Neural crest cell (in vitro differentiated cells): ENCODE measurements around the gene BOLA2B. TPM values are rescaled to one million over a fixed set of nuclear protein-coding genes. Genes with fewer than 3 reads are reported as not detected.
A peak's percentile ranks its signal among the peaks of the same experiment; 100 is the strongest.

Source experiments
- DNase-seq: peaks from one replicate; pipeline ENCODE4 v3.0.0; 2021; ENCODE audit warnings: low read depth, mixed read lengths, low spot score
- H3K27ac Mint-ChIP-seq: one replicate; pipeline ENCODE4 v1.8.0; 2021; ENCODE audit warnings: mild to moderate bottlenecking, mixed read lengths; ENCODE audit not compliant: unreplicated experiment
- H3K27me3 Mint-ChIP-seq: 2 replicates; pipeline ENCODE4 v1.8.0; 2021; ENCODE audit warnings: low read depth, mild to moderate bottlenecking, mixed read lengths
- H3K36me3 Mint-ChIP-seq: 2 replicates; pipeline ENCODE4 v1.8.0; 2021; ENCODE audit warnings: low read depth, mild to moderate bottlenecking, mixed read lengths
- H3K4me1 Mint-ChIP-seq: 2 replicates; pipeline ENCODE4 v1.8.0; 2021; ENCODE audit warnings: mixed read lengths
- H3K4me3 Mint-ChIP-seq: one replicate; pipeline ENCODE4 v1.8.0; 2021; ENCODE audit warnings: mild to moderate bottlenecking, mixed read lengths
- H3K9me3 Mint-ChIP-seq: 2 replicates; pipeline ENCODE4 v1.8.0; 2021; ENCODE audit warnings: mixed read lengths
- CTCF ChIP-seq: fragments of 200-600 bp; sonication (generic); conservative IDR thresholded peaks from 2 replicates; pipeline ENCODE4 v1.5.0; 2021; ENCODE audit warnings: antibody characterized with exemption, mild to moderate bottlenecking
- total RNA-seq: library from RNA; stranded (reverse); gene quantifications from 2 replicates; pipeline ENCODE4 v1.2.1, GENCODE V29; 2021

BOLA2B gene
- total RNA-seq, 1 donor from 2014 or later: 118 TPM

DNA sequence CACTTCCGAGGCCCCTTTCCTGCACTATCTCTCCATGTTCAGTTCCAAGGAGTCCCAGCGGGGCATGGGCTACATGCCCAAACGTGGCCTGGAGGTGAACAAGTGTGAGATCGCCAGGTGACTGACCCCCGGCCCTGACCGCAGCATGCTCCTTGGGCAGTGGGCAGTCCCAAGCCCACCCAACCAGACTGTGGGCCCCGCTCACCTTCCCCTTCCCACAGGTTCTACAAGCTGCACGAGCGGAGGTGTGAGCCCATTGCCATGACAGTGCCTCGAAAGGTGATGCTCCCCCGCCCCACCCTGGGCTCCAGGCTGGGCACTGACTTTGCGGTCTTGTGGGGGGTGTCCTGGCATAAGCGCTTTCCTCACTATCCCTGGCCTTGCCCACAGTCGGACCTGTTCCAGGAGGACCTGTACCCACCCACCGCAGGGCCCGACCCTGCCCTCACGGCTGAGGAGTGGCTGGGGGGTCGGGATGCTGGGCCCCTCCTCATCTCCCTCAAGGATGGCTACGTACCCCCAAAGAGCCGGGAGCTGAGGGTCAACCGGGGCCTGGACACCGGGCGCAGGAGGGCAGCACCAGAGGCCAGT, 5.4 kb downstream of the BOLA2B start:
- DNase-seq: no peak

DNA sequence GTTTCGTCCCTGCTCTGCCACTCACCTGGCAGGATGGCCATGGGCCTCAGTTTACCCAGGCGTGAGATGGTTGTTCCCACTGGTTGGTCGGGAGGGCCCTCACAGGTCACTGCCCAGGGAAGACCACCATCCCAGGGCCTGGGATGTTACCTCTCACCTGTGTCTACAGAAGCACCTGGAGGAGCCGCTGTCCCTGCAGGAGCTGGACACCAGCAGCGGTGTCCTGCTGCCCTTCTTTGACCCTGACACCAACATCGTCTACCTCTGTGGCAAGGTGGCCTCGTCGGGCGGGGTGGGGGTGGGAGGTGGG, 6.0 kb downstream of the BOLA2B start:
- DNase-seq: no peak
- H3K4me3 Mint-ChIP-seq: no peak overlapping the region
- no peaks in the 10 kb centered on the region for H3K27me3 Mint-ChIP-seq
- peak; percentile 7 for TF ChIP-seq CTCF
- peaks cover 5% of the 10 kb centered on the region for H3K4me1 Mint-ChIP-seq
- no peaks in the 10 kb centered on the region for H3K36me3 Mint-ChIP-seq
- no peaks in the 10 kb centered on the region for H3K9me3 Mint-ChIP-seq
- H3K27ac Mint-ChIP-seq: no peak overlapping the region

More for the DNA sequence above, 5.4 kb downstream of the BOLA2B start:
- Mint-ChIP-seq H3K9me3 (no peaks in the 10 kb centered on the region), H3K36me3 (no peaks in the 10 kb centered on the region), H3K27me3 (no peaks in the 10 kb centered on the region), H3K4me3 (peak overlapping the region; percentile 38), H3K4me1 (peaks cover 5% of the 10 kb centered on the region), H3K27ac (no peak overlapping the region)
- TF ChIP-seq CTCF: no peak

- no peak overlapping the region for H3K27ac Mint-ChIP-seq
- no peaks in the 10 kb centered on the region for H3K36me3 Mint-ChIP-seq
- H3K4me3 Mint-ChIP-seq: peak overlapping the region; percentile 67
- DNase-seq: peak; percentile 51
- no peaks in the 10 kb centered on the region for H3K9me3 Mint-ChIP-seq
- H3K4me1 Mint-ChIP-seq: peaks cover 5% of the 10 kb centered on the region
- H3K27me3 Mint-ChIP-seq: no peaks in the 10 kb centered on the region
- TF ChIP-seq CTCF: peak; percentile 60
Measured at GRCh38 chr16:30186782-30187555, 6.5 kb downstream of the BOLA2B start.

DNA sequence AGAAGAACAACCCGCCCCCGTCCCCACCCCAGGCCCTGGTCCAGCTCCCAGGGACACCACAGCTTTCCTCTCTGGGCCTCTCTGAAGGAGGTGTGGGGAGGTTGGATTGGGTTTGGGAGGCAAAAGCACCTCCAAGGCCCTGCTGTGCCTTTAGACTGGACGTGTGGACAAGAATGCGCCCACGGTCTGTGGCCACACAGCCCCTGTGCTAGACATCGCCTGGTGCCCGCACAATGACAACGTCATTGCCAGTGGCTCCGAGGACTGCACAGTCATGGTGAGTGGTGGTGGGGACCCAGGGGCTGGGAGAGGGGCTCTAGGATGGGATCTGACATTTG, 7.1 kb downstream of the BOLA2B start:
- H3K27me3 Mint-ChIP-seq: no peaks in the 10 kb centered on the region
- no peak overlapping the region for H3K27ac Mint-ChIP-seq
- H3K4me3 Mint-ChIP-seq: peak overlapping the region; percentile 67
- peaks cover 5% of the 10 kb centered on the region for H3K4me1 Mint-ChIP-seq
- TF ChIP-seq CTCF: no peak
- DNase-seq: no peak
- H3K9me3 Mint-ChIP-seq: no peaks in the 10 kb centered on the region
- no peaks in the 10 kb centered on the region for H3K36me3 Mint-ChIP-seq

GRCh38 chr16:30185683-30186421, 7.6 kb downstream of the BOLA2B start:
- peaks cover 5% of the 10 kb centered on the region for H3K4me1 Mint-ChIP-seq
- no peaks in the 10 kb centered on the region for H3K36me3 Mint-ChIP-seq
- H3K9me3 Mint-ChIP-seq: no peaks in the 10 kb centered on the region
- H3K27me3 Mint-ChIP-seq: no peaks in the 10 kb centered on the region
- H3K4me3 Mint-ChIP-seq: no peak overlapping the region
- no peak overlapping the region for H3K27ac Mint-ChIP-seq
- DNase-seq: no peak
- no peak for TF ChIP-seq CTCF
